Ascending aorta (tissue), 2 donors: ENCODE measurements around the gene LMNA. TPM values are rescaled to one million over a fixed set of nuclear protein-coding genes. Genes with fewer than 3 reads are reported as not detected.

Source experiments
- DNase-seq, 2 donors: peaks; one replicate each; pipeline ENCODE4 v3.0.0-alpha.2; 2019; ENCODE audit warnings: low spot score in 2 of 2
- H3K27ac ChIP-seq, 2 donors: fragments of 200-600 bp; sonication (generic); one replicate each; pipeline ENCODE4 v1.5.1; 2016 to 2017; ENCODE audit warnings: mild to moderate bottlenecking in 1 of 2
- H3K27me3 ChIP-seq: fragments of 200-600 bp; sonication (generic); one replicate; pipeline ENCODE4 v1.5.1; 2017
- H3K36me3 ChIP-seq, 2 donors: fragments of 200-600 bp; sonication (generic); one replicate each; pipeline ENCODE4 v1.5.1; 2016
- H3K4me1 ChIP-seq, 2 donors: fragments of 200-600 bp; sonication (generic); one replicate each; pipeline ENCODE4 v1.5.1; 2016 to 2017; ENCODE audit warnings: mild to moderate bottlenecking in 1 of 2
- H3K4me3 ChIP-seq, 2 donors: fragments of 200-600 bp; sonication (generic); one replicate each; pipeline ENCODE4 v1.5.1; 2016 to 2017; ENCODE audit warnings: mild to moderate bottlenecking in 1 of 2
- H3K9me3 ChIP-seq, 2 donors: fragments of 200-600 bp; sonication (generic); one replicate each; pipeline ENCODE4 v1.5.1; 2016
- CTCF ChIP-seq, 3 experiments: fragments of 200-600 bp in 2 of 3; fragments of 450-650 bp in 1 of 3; sonication (generic) in 2 of 3; IDR thresholded peaks; one replicate each; pipeline ENCODE4 v1.5.1; 2016 to 2019; ENCODE audit warnings: antibody characterized with exemption in 3 of 3, mild to moderate bottlenecking in 1 of 3, moderate library complexity in 1 of 3
- intact Hi-C: fragments of 100-400 bp; cut with DNase I; formaldehyde crosslinking; loops from one replicate; pipeline ENCODE4 v1.15.1; 2023
- total RNA-seq: library from RNA; depleted of rRNA; stranded (reverse); fragments of >200 nt; gene quantifications from one replicate; pipeline ENCODE4 v1.1.0, GENCODE V29; 2016

Gene LMNA
- total RNA-seq, 1 donor from 2014 or later: 783 TPM

- Histone ChIP-seq H3K9me3 (no peaks in the 10 kb centered on the region), H3K36me3 (peaks cover 38% of the 10 kb centered on the region in 2 donors), H3K27ac (peak overlapping the region; percentile 73 to 81), H3K27me3 (no peaks in the 10 kb centered on the region), H3K4me3 (no peak overlapping the region), H3K4me1 (peaks cover 8 to 21% of the 10 kb centered on the region in 2 donors)
- peak; percentile 39 to 62 (median 62) for TF ChIP-seq CTCF (IDR thresholded peaks at IDR 0.05)
- DNase-seq: peak in 1 of 2 donors; percentile 81
- intact Hi-C loops: loop anchor here (2.0 to 10.0 kb wide), 2 partner anchors 44 to 186 kb away; no protein-coding TSS in a partner anchor
Observed at GRCh38 chr1:156140879-156141707, 26.6 kb downstream of the LMNA start.

- no peak for DNase-seq
- peaks cover 20 to 34% of the 10 kb centered on the region in 2 donors for H3K4me1 ChIP-seq
- peak overlapping the region in 1 of 2 donors; percentile 50 for H3K27ac ChIP-seq
- intact Hi-C loops: loop anchor here (10.0 kb wide), 1 partner anchor 189 kb away; no protein-coding TSS in a partner anchor
- no peaks in the 10 kb centered on the region for H3K9me3 ChIP-seq
- H3K4me3 ChIP-seq: no peak overlapping the region
- no peaks in the 10 kb centered on the region for H3K27me3 ChIP-seq
- TF ChIP-seq CTCF (IDR thresholded peaks at IDR 0.05): no peak
- peaks cover 9 to 10% of the 10 kb centered on the region in 2 donors for H3K36me3 ChIP-seq
Observed at GRCh38 chr1:156143765-156144489, 29.4 kb downstream of the LMNA start.

GRCh38 chr1:156144742-156145141 is 30.2 kb downstream of the LMNA start:
- Histone ChIP-seq H3K9me3 (no peaks in the 10 kb centered on the region), H3K27me3 (no peaks in the 10 kb centered on the region), H3K27ac (no peak overlapping the region), H3K4me3 (no peak overlapping the region), H3K4me1 (peaks cover 20 to 29% of the 10 kb centered on the region in 2 donors), H3K36me3 (peaks cover 1% of the 10 kb centered on the region in 2 donors)
- TF ChIP-seq CTCF (IDR thresholded peaks at IDR 0.05): no peak
- intact Hi-C loops: loop anchor here (5.0 to 10.0 kb wide), 2 partner anchors 48 to 190 kb away; partner anchors contain the start of gene SLC25A44
- DNase-seq: no peak

- TF ChIP-seq CTCF (IDR thresholded peaks at IDR 0.05): no peak
- Histone ChIP-seq H3K27ac (no peak overlapping the region), H3K9me3 (no peaks in the 10 kb centered on the region)
Observed at GRCh38 chr1:156145650-156146019, 31.1 kb downstream of the LMNA start.

GRCh38 chr1:156146020-156146768 is 31.7 kb downstream of the LMNA start:
- peak in 1 of 2 donors; percentile 87 for DNase-seq
- Histone ChIP-seq H3K9me3 (no peaks in the 10 kb centered on the region), H3K4me1 (peaks cover 17 to 20% of the 10 kb centered on the region in 2 donors), H3K27me3 (no peaks in the 10 kb centered on the region), H3K27ac (no peak overlapping the region), H3K4me3 (peak overlapping the region in 1 of 2 donors; percentile 16), H3K36me3 (no peaks in the 10 kb centered on the region)
- intact Hi-C loops: loop anchor here (2.0 to 10.0 kb wide), 5 partner anchors 15 to 191 kb away; partner anchors contain the start of genes PMF1 and SLC25A44
- TF ChIP-seq CTCF (IDR thresholded peaks at IDR 0.05): peak; percentile 53 to 67 (median 64)

More at GRCh38 chr1:156145650-156146019, 31.1 kb downstream of the LMNA start:
- Histone ChIP-seq H3K27me3 (no peaks in the 10 kb centered on the region), H3K4me3 (peak overlapping the region in 1 of 2 donors; percentile 16), H3K4me1 (peaks cover 20 to 22% of the 10 kb centered on the region in 2 donors), H3K36me3 (no peaks in the 10 kb centered on the region)
- intact Hi-C loops: loop anchor here (2.0 to 10.0 kb wide), 5 partner anchors 15 to 191 kb away; partner anchors contain the start of genes PMF1 and SLC25A44
- DNase-seq: no peak
